Neural cell (in vitro differentiated cells): ENCODE results near the gene GNAQ. TPM values are rescaled to one million over a fixed set of nuclear protein-coding genes. Genes with fewer than 3 reads are reported as not detected.

Experiments used
- H2AFZ ChIP-seq: fragments of 200-600, 300-800 bp; sonication (generic), shearing (Covaris generic); 2 replicates; pipeline ENCODE4 v1.6.0; 2014; ENCODE audit warnings: low read depth, mild to moderate bottlenecking, antibody characterized with exemption, low read length, moderate library complexity
- H3F3A ChIP-seq: fragments of 200-600 bp; shearing (Covaris generic); 2 replicates; pipeline ENCODE4 v1.6.1; 2016; ENCODE audit warnings: mild to moderate bottlenecking, moderate library complexity, mixed read lengths, antibody characterized with exemption, low read length; ENCODE audit not compliant: insufficient read depth, poor library complexity, severe bottlenecking
- H3K27ac ChIP-seq: fragments of 200-600, 300-800 bp; sonication (generic), shearing (Covaris generic); 2 replicates; pipeline ENCODE4 v1.5.1; 2014; ENCODE audit warnings: mild to moderate bottlenecking, low read length, moderate library complexity
- H3K27me3 ChIP-seq: fragments of 300-800, 200-600 bp; sonication (generic), shearing (Covaris generic); 2 replicates; pipeline ENCODE4 v1.6.0; 2014; ENCODE audit warnings: mild to moderate bottlenecking, low read depth, low read length, moderate library complexity; ENCODE audit not compliant: insufficient read depth
- H3K36me3 ChIP-seq: fragments of 300-800, 200-600 bp; sonication (generic), shearing (Covaris generic); 2 replicates; pipeline ENCODE4 v1.5.1; 2014; ENCODE audit warnings: mild to moderate bottlenecking, antibody characterized with exemption, low read length, moderate library complexity; ENCODE audit not compliant: insufficient read depth
- H3K4me2 ChIP-seq: fragments of 300-800, 200-600 bp; sonication (generic), shearing (Covaris generic); 2 replicates; pipeline ENCODE4 v1.6.0; 2014; ENCODE audit warnings: mild to moderate bottlenecking, low read length
- H3K4me3 ChIP-seq: fragments of 300-800, 200-600 bp; sonication (generic), shearing (Covaris generic); 2 replicates; pipeline ENCODE4 v1.5.1; 2014; ENCODE audit warnings: mild to moderate bottlenecking, low read length, moderate library complexity
- H3K79me2 ChIP-seq: fragments of 200-600 bp; shearing (Covaris generic); replicated peaks from 2 replicates; pipeline ENCODE4 v1.6.0; 2014; ENCODE audit warnings: mild to moderate bottlenecking, low read length, moderate library complexity; ENCODE audit not compliant: insufficient read depth
- H3K9ac ChIP-seq: fragments of 300-800, 200-600 bp; sonication (generic), shearing (Covaris generic); 2 replicates; pipeline ENCODE4 v1.6.1; 2016; ENCODE audit warnings: mild to moderate bottlenecking, low read length, mixed read lengths
- H3K9me2 ChIP-seq: fragments of 200-600 bp; shearing (Covaris generic); 2 replicates; pipeline ENCODE4 v1.6.1; 2016; ENCODE audit warnings: mild to moderate bottlenecking, low read length, mixed read lengths; ENCODE audit not compliant: insufficient read depth
- H3K9me3 ChIP-seq: fragments of 200-600, 300-800 bp; sonication (generic), shearing (Covaris generic); 2 replicates; pipeline ENCODE4 v1.6.1; 2016; ENCODE audit warnings: mild to moderate bottlenecking, mixed run types, low read length, moderate library complexity, mixed read lengths
- H4K20me1 ChIP-seq: fragments of 200-600 bp; shearing (Covaris generic); 2 replicates; pipeline ENCODE4 v1.6.1; 2016; ENCODE audit warnings: mild to moderate bottlenecking, mixed run types; ENCODE audit not compliant: insufficient read depth
- CTCF ChIP-seq: fragments of 450-650 bp; IDR thresholded peaks from 2 replicates; pipeline ENCODE4 v1.5.1; 2014; ENCODE audit warnings: antibody characterized with exemption, mild to moderate bottlenecking, moderate library complexity; ENCODE audit not compliant: poor library complexity, severe bottlenecking
- EP300 ChIP-seq: fragments of 450-650 bp; conservative IDR thresholded peaks from 2 replicates; pipeline ENCODE4 v1.6.1; 2014; ENCODE audit warnings: antibody characterized with exemption, mild to moderate bottlenecking, moderate library complexity; ENCODE audit not compliant: poor library complexity, severe bottlenecking
- EZH2 ChIP-seq: fragments of 200-600, 300-800 bp; shearing (Covaris generic), sonication (generic); IDR thresholded peaks from 2 replicates; pipeline ENCODE4 v1.6.1; 2014; ENCODE audit warnings: antibody characterized with exemption, low read length, borderline replicate concordance, mild to moderate bottlenecking; ENCODE audit not compliant: insufficient read depth, poor library complexity, severe bottlenecking
- MXI1 ChIP-seq: fragments of 450-650 bp; conservative IDR thresholded peaks from 2 replicates; pipeline ENCODE4 v1.6.1; 2014; ENCODE audit warnings: antibody characterized with exemption, mild to moderate bottlenecking; ENCODE audit not compliant: poor library complexity, severe bottlenecking
- POLR2AphosphoS5 ChIP-seq: IDR thresholded peaks from 2 replicates; pipeline ENCODE4 v1.6.1; 2012
- RAD21 ChIP-seq: fragments of 450-650 bp; conservative IDR thresholded peaks from 2 replicates; pipeline ENCODE4 v1.6.1; 2014; ENCODE audit warnings: antibody characterized with exemption, mild to moderate bottlenecking, moderate library complexity
- REST ChIP-seq: IDR thresholded peaks from 2 replicates; pipeline ENCODE4 v1.6.1; 2012; ENCODE audit warnings: borderline replicate concordance
- SMC3 ChIP-seq: fragments of 450-650 bp; conservative IDR thresholded peaks from 2 replicates; pipeline ENCODE4 v1.6.1; 2014; ENCODE audit warnings: antibody characterized with exemption, mild to moderate bottlenecking, moderate library complexity; ENCODE audit not compliant: poor library complexity
- TAF1 ChIP-seq: IDR thresholded peaks from 2 replicates; pipeline ENCODE4 v1.6.1; 2012; ENCODE audit warnings: low read depth
- polyA plus RNA-seq: library from polyadenylated mRNA; depleted of rRNA; stranded (reverse); fragments of >200 nt; gene quantifications from 2 replicates; pipeline ENCODE4 v1.2.3, GENCODE V29; 2014

GNAQ gene
- polyA plus RNA-seq, 1 donor from 2014 or later, result 86.7 TPM

- H3K9me2 ChIP-seq, result no peaks in the 10 kb centered on the region
- no peaks in the 10 kb centered on the region for H3K79me2 ChIP-seq
- H3F3A ChIP-seq, result no peaks in the 10 kb centered on the region
- H3K4me3 ChIP-seq, result no peak overlapping the region
- H3K9me3 ChIP-seq, result no peaks in the 10 kb centered on the region
- no peaks in the 10 kb centered on the region for H3K36me3 ChIP-seq
- no peak overlapping the region for H3K9ac ChIP-seq
- H3K4me2 ChIP-seq, result no peak overlapping the region
- no peaks in the 10 kb centered on the region for H4K20me1 ChIP-seq
- no peak overlapping the region for H2AFZ ChIP-seq
- TF ChIP-seq TAF1 (no peak), EP300 (no peak), SMC3 (no peak), REST (no peak), POLR2AphosphoS5 (no peak), EZH2 (no peak), RAD21 (no peak), CTCF (no peak), MXI1 (no peak)
- no peak overlapping the region for H3K27ac ChIP-seq
- no peaks in the 10 kb centered on the region for H3K27me3 ChIP-seq
Observed at GRCh38 chr9:78040726-78041125, 9.1 kb upstream of the GNAQ start.

- Histone ChIP-seq H3K9ac (no peak overlapping the region), H4K20me1 (no peaks in the 10 kb centered on the region), H3K79me2 (no peaks in the 10 kb centered on the region), H3K27ac (no peak overlapping the region), H3F3A (no peaks in the 10 kb centered on the region), H3K9me2 (no peaks in the 10 kb centered on the region), H2AFZ (no peak overlapping the region), H3K36me3 (no peaks in the 10 kb centered on the region), H3K4me3 (no peak overlapping the region), H3K27me3 (no peaks in the 10 kb centered on the region), H3K4me2 (no peak overlapping the region), H3K9me3 (no peaks in the 10 kb centered on the region)
- TF ChIP-seq TAF1 (no peak), POLR2AphosphoS5 (no peak), RAD21 (no peak), REST (no peak), MXI1 (no peak), SMC3 (no peak), CTCF (no peak), EZH2 (no peak), EP300 (no peak)
Observed at GRCh38 chr9:78038620-78039300, 7.1 kb upstream of the GNAQ start.
